ENCODE measurements around the gene WDR5B.

- no peak for TF ChIP-seq EZH2 (IDR thresholded peaks at IDR 0.05; ENCODE audit: borderline replicate concordance, low read depth, low read length, severe bottlenecking)
- peak; percentile 82 for TF ChIP-seq CTCF (IDR thresholded peaks at IDR 0.05; ENCODE audit: borderline replicate concordance, extremely low read depth, low read length, poor library complexity, severe bottlenecking)
Measured at GRCh38 chr3:122392868-122393844, 22.7 kb downstream of the WDR5B start.

All from DND-41 (cell line).